Activated CD4-positive, alpha-beta T cell treated with anti-CD3 and anti-CD28 coated beads for 4 hours (primary cell): ENCODE measurements around the gene SP2.

ENCODE experiments used
- DNase-seq, 2 donors: peaks; one replicate each; pipeline ENCODE4 v3.0.0-alpha.2; 2020

The SP2 gene

DNA sequence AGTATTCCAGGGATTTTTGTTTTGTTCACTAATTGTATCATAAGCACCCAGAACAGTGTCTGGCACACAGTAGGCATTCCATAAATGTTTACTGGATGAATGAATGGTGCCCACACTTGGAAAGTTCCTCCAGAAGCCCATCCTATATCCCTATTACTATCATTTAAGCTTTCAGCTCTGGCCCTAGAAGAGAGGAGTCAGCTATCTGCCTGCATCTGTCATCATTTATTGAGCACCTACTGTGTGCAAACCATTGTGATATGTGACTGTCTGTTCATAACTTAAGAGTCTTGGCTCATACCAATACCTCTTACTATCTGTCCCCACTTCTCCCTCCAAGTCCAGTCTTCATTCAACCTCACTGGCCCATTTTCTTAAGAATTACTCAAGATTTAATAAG is 25.0 kb upstream of the SP2 start:
- no peak for DNase-seq

DNA sequence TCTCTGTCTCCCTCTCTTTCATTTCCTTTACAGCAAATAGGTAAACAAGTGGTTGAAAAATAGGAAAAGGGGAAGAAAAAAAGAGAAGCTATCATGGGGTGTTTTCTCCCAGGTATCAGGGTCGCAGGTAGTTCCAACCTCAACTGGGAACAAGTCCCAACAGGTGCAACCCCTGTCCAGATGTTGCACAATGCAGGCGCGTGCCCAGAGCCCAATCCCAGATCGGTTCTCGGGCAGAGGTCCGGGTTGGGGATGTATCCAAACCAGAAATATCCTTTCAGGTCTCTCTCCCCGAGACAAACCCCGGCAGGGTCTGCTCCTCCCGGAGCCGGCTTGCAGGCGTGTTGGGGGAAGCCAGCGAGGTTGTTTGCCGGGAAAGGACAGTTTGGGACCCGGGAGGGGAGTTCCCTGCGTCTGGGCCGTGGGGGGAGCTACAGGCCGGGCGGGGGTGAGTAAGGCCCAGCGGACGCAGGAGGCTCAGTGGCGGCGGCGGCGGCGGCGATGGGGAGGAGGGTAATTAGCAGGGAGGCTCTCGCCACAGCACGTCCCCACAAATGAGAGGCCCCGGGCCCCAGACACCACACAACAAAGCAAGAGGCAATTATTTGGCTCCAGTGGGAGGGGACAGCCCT is 23.9 kb upstream of the SP2 start:
- DNase-seq = no peak

GRCh38 chr17:47872651-47873161 is 23.3 kb upstream of the SP2 start:
- no peak for DNase-seq

GRCh38 chr17:47873200-47874090 is 22.6 kb upstream of the SP2 start:
- no peak for DNase-seq

DNA sequence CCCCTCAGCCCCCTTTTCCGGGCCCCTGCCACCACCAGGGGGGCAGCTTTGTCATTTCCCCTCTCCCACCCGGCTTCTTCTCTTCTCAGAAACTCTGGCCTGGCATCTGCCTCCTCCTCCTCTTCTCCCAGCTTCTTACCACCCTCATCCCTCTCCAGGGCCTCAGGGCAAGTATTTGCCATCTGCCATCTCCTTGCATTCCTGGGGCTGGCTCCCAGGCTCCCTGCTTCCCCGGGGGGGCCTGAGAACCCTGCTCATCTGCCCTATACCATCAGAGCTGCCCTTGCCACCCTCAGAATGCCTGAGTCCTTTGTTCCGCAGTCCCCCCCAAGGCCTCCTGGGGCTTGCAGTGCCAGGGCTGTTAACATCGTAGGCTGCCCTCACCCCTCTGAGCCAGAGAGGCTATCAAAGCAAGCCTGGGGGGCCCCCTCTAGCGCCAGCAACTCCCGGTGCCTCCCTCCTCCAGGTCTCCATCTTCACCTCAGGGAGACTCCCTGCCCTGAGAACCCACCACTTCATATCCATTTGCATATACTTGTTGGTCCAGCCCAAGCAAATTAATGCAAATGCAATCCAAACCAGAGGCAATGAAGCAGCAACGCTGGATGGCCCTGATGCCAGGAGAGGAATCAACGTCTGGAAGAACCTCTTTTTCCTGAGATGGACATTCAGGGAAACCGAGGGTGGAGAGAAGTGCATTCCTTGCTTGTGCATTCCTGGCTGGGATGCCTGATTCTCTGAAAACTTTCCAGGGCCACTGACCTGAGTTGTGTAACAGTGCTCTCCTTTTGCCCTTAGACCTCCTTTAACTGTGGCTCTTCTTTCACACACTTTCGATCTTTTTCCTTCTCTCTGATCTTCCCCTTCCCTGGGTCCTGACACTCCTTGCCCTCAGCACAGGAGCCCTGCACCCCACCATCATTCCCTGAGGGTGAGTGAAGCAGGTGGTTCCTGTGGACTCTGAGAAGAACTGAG is 20.7 kb upstream of the SP2 start:
- no peak for DNase-seq

DNA sequence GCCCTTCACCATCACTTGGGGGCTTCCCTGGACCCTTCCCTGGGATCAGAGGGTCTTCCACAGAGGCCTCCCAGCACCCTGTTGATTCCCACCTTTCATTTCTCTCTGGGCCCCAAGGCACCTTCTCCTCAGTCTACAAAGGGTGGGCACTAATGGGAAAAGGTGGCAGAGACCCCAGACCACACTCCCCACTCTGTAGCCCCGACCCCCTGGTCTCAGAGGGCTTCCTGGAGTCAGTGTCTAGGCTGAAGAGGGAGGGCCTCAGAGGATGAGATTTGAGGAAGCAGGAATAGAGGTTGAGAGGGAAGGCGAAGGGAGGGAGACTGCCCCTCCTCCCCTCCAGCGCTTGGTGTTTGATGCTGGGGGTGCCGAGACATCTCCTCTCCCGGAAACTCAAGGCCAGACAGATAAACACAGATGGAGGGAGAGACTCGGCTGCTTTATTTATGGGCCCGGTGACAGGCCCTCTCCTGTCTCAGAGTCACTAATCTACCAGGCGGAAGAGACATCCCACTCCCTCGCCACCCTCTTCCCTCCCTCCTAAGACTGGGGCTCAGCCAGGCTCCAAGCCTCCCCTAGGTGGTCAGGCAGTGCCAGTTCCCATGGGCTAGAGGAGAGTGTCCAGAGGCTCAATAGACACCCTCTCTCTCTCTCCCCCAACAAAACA is 18.5 kb upstream of the SP2 start:
- DNase-seq = no peak

DNA sequence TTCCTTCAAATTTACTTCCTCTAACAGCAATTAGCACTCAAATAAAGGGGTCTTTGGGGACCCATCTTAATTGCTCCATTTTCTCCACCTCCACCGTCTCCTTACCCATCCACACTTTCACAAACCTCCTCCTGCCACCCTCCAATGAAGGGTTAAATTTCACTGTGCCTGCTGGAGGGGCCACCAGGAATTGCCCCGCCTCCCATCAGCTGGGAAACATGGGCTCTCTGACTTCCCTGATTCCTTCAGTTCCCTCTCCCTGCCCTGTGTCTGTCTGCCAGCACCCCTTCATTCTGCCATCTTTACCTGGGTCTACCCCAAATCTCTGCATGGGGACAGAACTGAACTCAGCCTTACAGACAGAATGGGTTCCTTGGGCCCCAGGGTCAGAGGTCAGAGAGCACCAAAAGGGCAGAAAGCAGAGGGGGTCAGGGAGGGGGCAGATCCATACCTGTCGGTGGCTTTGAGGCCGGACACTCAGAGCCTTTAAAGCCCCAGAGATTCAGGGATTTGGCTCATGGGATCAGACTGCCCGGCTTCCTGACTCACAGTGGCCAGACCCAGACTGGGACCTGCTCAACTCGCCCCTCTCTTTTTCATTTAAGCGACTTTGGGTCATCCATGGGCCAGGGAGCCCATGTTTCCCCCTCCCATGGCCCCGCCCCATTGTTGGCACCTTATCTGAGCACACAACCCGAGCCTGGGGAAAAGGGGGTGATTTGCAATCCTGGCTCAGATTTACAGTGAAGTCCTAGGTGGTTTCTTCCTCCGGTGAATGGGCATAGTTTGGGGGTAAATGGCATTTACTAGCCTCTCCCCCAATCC is 17.6 kb upstream of the SP2 start:
- no peak for DNase-seq

- no peak for DNase-seq
These were observed 16.9 kb upstream of the SP2 start for GRCh38 chr17:47879028-47879585.

- DNase-seq = no peak
These were observed 16.1 kb upstream of the SP2 start for GRCh38 chr17:47879776-47880454.

DNA sequence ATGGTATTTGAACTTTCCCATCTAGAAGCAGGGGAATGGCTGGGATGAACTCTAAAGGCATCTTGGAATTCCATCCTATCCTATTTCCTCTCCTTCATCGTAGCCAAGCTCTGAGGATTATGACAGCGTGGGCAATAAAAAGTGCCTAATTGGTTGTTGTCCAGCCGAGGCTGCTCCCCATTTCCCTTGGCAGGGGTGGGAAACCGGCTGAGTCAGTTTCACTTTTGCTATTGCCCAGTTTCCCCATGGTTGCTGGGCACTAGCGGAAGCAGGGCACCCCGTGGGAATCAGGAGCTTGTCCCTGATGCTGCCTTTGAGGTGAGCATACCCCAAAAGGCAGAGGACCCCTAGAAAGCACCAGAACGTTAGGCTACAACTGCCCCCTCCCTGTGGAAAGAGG is 13.8 kb upstream of the SP2 start:
- DNase-seq = no peak

- no peak for DNase-seq
These were observed 13.1 kb upstream of the SP2 start for GRCh38 chr17:47882695-47883588.

- no peak for DNase-seq
These were observed 12.2 kb upstream of the SP2 start for GRCh38 chr17:47883589-47884426.

- no peak for DNase-seq
These were observed 11.7 kb upstream of the SP2 start for GRCh38 chr17:47884427-47884740.

DNA sequence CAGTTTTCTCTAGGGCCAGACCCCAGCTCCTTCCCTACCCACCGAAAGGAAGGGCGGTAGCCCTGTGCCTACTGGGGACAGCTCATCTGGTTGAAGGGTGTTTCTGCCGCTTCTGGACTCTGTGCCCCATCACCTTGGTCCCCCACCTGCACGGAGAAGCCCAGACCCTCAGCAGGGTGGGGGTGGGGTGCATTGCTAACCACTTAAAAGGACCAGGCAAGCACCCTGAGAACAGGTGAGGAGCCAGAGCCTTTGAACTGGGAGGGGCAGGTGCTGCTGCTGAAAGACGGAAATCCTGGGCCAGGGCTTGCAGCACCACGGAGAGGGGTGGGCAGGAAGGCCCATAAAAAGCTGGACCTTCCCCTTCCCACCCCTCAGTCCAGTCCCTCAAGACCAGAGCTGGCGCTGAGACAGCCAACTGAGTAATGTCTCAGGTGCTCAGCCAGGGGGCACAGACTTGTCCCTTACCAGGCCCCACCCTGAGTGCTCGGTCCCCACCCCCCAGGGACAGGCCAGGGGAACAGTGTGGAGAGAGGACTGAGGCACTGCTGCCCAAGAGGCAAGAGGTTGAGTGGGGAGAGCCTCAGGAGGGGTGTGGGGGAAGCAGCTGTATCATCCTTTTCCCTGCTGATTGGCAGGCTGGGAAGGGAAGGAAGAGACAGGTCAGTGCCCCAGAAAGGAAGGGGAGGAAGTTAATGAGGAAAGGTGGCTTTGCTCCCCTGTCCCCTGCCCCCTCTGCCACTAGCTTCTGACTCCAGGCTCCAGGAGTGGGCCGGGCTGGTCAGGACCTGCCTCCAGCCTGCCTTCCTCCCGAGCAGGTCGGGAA is 10.9 kb upstream of the SP2 start:
- DNase-seq = no peak

DNA sequence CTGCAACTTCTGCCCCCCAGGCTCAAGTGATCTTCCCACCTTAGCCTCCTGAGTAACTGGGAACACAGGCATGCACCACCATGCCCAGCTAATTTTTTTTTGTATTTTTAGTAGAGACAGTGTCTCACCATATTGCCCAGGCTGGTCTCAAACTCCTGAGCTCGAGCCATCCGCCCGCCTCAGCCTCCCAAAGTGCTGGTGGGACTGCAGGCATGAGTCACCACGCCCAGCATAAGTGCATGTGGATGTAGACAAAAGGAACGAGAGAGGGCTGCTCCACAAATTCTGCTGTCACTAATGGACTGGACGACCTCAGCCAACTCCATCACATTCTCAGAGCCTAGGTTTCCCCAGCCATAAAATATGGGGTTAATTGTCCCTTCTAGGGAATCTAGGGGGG is 7.7 kb upstream of the SP2 start:
- no peak for DNase-seq

GRCh38 chr17:47889734-47890529 is 6.1 kb upstream of the SP2 start:
- peak; percentile 90 to 95 for DNase-seq

- DNase-seq = no peak
These were observed 4.4 kb upstream of the SP2 start for GRCh38 chr17:47891545-47892088.
